Dermis microvascular lymphatic vessel endothelial cell (primary cell): Measurements from ENCODE around the gene TMEM91. TPM values are rescaled to one million over a fixed set of nuclear protein-coding genes. Genes with fewer than 3 reads are reported as not detected.
"Not testable (repeated sequence)": the region's sequence is repeated elsewhere in the genome, so short reads cannot be mapped to it uniquely, and the experiment has no call there.

Source experiments
- DNase-seq, 2 donors: peaks; one replicate each; pipeline versions ENCODE4 v3.0.0 to v3.0.0-alpha.2; 2010; ENCODE audit warnings: low read depth in 2 of 2
- total RNA-seq: library from RNA; depleted of rRNA; stranded (reverse); fragments of >200 nt; gene quantifications from 2 replicates; pipeline ENCODE4 v1.2.1, GENCODE V29; 2014

Gene TMEM91
- total RNA-seq, 1 donor from 2014 or later: 3.9 TPM

- DNase-seq: peak in 1 of 2 donors; percentile 66
Measured at GRCh38 chr19:41373993-41374392, 2.3 kb upstream of the TMEM91 start.

- DNase-seq: no peak
Measured at GRCh38 chr19:41376998-41377365, 649 bp downstream of the TMEM91 start.

GRCh38 chr19:41377977-41378709 is 1.8 kb downstream of the TMEM91 start:
- no peak for DNase-seq

GRCh38 chr19:41381536-41381935 is 5.2 kb downstream of the TMEM91 start:
- DNase-seq: not testable (repeated sequence)

- no peak for DNase-seq
Measured at GRCh38 chr19:41384351-41384750, 8.0 kb downstream of the TMEM91 start.

- no peak for DNase-seq
Measured at GRCh38 chr19:41386442-41386841, 10.1 kb downstream of the TMEM91 start.

GRCh38 chr19:41391618-41392017 is 15.3 kb downstream of the TMEM91 start:
- DNase-seq: no peak

- DNase-seq: no peak
Measured at GRCh38 chr19:41392775-41393174, 16.4 kb downstream of the TMEM91 start.

- DNase-seq: no peak
Measured at GRCh38 chr19:41395355-41395754, 19.0 kb downstream of the TMEM91 start.

- peak; percentile 100 for DNase-seq
Measured at GRCh38 chr19:41397086-41398049, 21.0 kb downstream of the TMEM91 start, which contains the start of the genes BCKDHA and EXOSC5. TSS of gene BCKDHA (plus strand) at chr19:41397818. CDS start at chr19:41397828, 10 bp downstream. TSS of gene EXOSC5 (minus strand) at chr19:41397359. CDS start at chr19:41397328, 31 bp downstream.

- no peak for DNase-seq
Measured at GRCh38 chr19:41398050-41398418, 21.7 kb downstream of the TMEM91 start.

GRCh38 chr19:41398598-41398997 is 22.3 kb downstream of the TMEM91 start:
- DNase-seq: no peak

- DNase-seq: no peak
Measured at GRCh38 chr19:41399091-41399490, 22.8 kb downstream of the TMEM91 start.

GRCh38 chr19:41399525-41399924 is 23.2 kb downstream of the TMEM91 start:
- DNase-seq: no peak

GRCh38 chr19:41401483-41401882 is 25.1 kb downstream of the TMEM91 start:
- DNase-seq: peak in 1 of 2 donors; percentile 84

- DNase-seq: no peak
Measured at GRCh38 chr19:41402010-41402409, 25.7 kb downstream of the TMEM91 start.

- no peak for DNase-seq
Measured at GRCh38 chr19:41403181-41403970, 27.0 kb downstream of the TMEM91 start.

GRCh38 chr19:41405776-41406175 is 29.4 kb downstream of the TMEM91 start:
- DNase-seq: no peak

GRCh38 chr19:41407271-41407670 is 30.9 kb downstream of the TMEM91 start:
- DNase-seq: no peak

- DNase-seq: no peak
Measured at GRCh38 chr19:41408256-41408655, 31.9 kb downstream of the TMEM91 start.

- DNase-seq: not testable (repeated sequence)
Measured at GRCh38 chr19:41408846-41409245, 32.5 kb downstream of the TMEM91 start.
